Globus pallidus (tissue), 1 donor: ENCODE results near the gene FPR2.
"Not testable (repeated sequence)": the region's sequence is repeated elsewhere in the genome, so short reads cannot be mapped to it uniquely, and the experiment has no call there.

Source experiments
- DNase-seq: peaks from one replicate; pipeline ENCODE4 v3.0.0-alpha.2; 2015; ENCODE audit warnings: low spot score

Gene FPR2

DNA sequence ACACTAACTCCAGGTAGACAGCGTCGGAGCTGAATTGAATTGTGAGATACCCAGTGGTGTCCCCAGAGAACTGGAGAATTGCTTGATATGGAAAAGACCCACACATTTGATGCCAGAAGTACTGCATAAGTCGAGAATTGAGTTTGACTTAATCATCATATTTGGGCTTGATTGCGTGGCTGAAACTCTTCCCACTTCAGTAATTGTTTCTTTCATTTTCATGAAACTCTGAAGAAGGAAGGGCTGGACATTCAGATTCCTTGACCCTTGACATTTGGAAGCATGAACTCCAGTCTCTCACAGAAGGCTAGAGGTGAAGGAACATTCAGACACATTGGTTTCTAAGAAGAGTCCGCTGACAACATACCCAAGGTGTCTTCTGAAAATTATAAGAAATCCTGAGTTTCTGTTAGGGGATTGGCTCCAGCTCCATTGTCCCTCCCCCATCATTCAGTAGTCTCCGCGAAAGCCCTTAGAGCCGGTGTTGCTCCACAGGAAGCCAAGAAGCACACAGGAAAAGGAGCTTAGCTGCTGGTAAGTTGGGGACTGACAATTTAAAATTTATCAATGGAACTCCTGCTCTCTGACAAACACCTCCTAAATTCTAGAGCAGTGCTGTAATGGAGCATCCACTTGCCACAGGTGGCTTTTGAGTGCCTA lies at the start of gene FPR2:
Gene FPR2 (plus strand): TSS at position 484 of the 660 bp plus-strand sequence. CDS start 7,479 bp downstream, outside the sequence.
- no peak for DNase-seq

DNA sequence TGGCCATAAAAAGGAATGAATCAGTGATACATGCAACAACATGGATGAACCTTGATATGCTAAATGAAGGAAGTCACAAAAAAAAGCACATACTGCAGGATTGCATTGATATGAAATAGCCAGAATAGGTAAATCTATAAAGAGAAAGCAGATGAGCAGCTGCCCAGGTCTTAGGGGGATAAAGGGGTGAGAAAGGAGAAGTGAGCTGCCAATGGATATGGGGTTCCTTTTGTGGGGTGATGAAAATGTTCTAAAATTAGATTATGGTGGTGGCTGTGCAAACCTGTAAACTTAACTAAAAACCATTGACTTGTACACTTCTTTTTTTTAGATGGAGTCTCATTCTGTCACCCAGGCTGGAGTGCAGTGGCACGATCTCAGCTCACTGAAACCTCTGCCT lies 49.3 kb upstream of the FPR2 start:
- no peak for DNase-seq

- DNase-seq = no peak
Observed at GRCh38 chr19:51712461-51713081, 48.4 kb upstream of the FPR2 start.

GRCh38 chr19:51713319-51714285 lies 47.4 kb upstream of the FPR2 start:
- DNase-seq = no peak

GRCh38 chr19:51714848-51715247 lies 46.1 kb upstream of the FPR2 start:
- no peak for DNase-seq

GRCh38 chr19:51715850-51716249 lies 45.1 kb upstream of the FPR2 start:
- no peak for DNase-seq

DNA sequence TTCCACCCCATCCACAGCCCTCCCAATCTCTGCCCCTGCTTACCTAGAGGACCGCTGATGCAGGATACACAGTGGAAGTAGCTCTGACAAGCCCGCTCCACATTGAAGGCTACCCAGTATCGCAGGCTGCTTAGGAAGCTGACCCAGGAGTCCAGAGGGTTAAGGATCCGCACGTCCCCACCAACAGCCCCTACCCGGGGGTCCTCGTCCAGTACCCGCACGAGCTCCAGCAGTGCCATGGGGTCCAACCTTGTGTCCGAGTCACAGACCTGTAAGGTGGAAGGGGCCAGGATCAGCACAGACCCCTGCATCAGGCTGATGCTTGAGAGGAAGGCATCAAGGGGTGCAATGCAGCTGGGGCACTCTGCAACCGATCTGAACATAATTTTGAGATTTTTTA lies 44.1 kb upstream of the FPR2 start:
- DNase-seq = no peak

DNA sequence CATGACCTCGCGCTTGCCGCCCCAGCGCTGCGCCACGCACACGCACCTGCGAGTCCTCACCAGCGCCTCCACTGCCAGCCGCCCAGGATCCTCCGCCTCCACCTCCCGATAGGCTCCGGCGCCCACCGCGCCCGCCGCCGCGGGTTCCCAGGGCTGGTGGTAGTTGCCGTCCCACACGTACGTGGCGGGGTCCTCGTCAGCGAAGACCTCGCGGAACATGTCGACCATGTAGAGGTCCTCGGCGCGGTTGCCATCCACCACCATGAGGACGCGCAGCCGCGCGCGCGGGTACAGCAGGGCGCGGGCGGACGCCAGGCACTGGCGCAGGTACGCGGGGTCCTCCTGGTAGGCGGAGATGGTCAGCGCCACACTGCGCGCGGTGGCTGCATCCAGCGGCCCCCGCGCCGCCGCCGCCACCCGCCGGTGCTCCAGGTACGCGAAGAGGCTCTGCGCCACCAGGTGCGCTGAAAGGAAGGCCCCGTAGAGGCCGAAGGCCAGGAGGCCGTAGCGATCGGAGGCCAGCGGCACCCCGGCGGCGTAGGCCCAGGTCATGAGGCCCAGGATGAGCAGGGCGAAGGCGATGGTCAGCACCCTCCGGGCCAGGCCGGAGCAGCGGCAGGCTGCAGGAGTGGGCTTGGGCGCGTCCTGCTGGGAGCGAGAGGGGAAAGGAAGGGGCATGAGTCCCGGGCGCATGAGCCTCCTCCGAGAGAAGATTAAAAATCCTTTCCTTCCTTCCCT lies 41.6 kb upstream of the FPR2 start:
- DNase-seq = no peak

- DNase-seq = no peak
Observed at GRCh38 chr19:51721905-51722304, 39.1 kb upstream of the FPR2 start.

DNA sequence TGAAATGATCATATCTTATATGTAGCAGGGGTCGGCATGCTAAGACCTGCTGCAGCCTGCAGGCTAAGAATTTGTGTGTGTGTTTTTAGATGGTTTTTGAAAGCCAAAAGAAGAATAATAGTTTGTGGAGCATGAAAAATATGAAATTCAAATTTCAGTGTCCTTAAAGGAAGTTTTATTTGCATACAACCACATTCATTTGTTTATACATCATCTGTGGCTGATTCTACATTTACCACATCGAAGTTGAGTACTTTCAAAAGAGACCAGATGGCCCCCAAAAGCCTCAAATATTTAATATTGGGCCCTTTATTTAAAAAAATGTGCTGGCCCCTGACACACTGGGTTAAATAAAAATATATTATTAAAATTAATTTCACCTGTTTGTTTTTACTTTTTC lies 38.5 kb upstream of the FPR2 start:
- no peak for DNase-seq

DNA sequence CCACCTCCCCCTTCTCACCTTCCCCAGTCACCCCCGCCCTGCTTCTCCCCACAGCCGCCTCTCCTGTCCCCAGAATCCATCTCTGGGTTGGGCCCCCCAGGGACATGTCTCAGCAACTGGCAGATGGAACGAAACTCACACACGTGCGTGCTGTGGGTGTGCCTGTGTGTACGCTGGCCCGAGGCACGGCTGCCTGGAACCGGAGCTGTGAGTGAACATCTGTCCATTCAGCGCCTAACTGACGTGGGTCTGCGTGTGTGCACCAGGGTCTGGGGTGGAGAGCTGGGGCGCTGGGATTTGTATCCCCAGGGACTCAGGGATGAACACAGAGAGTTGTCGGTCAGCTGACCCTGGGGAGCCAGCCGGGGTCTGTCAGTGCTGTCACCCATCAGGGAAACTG lies 36.4 kb upstream of the FPR2 start:
- DNase-seq = peak; percentile 11

- DNase-seq = peak; percentile 94
Observed at GRCh38 chr19:51726049-51726448, 34.9 kb upstream of the FPR2 start.

DNA sequence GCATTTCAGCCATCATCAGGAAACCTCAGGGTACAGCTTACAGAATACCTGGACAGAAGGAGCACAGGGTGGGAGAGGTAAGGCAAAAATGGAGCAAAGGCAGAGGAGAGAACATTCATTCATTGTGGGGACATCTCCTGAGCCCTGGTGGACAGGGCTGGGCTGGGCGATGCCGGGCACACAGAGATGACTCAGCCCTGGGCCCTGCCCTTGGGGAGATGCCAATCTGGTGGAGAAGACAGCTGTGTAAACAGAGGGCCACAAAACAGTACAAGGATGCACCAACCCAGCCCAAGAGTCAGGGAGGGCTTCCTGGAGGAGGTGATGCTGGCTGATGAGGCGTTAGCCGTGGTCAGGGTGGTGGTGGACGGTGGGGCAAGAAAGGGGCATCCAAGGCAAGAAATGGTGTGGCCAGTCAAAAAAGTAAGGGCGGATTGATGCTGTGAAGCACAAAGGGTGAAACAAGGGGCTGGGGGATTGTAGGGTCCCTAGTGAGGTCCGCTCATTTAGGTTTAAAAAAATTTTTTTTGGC lies 33.6 kb upstream of the FPR2 start:
- no peak for DNase-seq

DNA sequence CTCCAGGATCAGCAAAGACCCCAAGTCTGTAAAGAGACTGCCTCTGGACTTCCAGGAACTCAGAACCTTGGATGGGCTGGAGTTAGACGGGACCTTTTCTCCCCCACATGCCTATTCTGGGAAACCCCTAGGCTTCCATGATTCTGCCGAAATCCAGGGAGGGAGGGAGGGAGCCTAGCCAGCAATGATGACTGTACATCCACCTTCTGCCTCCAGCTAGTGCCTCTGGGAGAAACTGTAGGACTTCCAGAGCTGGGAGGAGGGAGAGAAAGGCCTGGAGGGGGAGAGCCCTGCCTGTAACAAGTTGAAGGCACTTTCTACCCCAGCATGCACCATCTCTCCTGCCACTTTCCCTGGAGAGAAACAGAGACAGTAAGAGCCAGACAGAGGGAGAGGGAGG lies 31.2 kb upstream of the FPR2 start:
- DNase-seq = no peak

DNA sequence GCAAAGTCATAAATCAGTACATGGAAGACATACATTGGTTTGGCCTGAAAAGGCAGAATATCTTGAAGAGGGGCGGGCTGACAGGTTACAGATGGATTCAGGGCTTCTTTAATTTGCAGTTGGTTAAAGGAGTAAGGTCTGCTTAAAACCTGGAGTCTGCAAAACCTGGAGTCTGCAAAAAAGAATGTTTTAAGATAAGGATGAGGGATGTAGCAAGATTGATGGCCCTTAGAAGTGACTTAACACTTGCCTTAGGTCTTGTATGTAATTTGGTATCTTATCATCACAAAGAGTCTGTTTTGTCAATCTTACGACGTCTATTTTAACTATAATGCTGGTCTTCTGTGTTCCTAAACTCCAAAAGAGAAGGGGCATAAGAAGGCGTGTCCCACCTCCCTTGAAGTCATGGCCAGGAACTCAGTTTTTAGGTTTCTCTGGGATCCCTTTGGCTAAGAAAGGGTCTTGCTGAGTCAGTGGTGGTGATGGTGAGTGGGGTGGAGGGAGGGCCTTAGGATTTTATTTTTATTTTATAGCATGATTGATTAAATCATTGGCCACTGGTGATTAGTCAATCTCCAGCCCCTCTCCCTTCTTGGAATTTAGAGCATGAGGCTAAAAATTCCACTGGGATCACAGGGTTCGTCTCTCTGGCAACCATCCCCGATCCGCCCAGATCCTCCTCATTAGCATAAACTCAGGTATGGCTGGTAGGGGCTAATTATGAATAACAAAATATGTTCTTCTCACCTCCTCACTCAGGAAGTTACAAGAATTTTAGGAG lies 27.0 kb upstream of the FPR2 start:
- DNase-seq = no peak

DNA sequence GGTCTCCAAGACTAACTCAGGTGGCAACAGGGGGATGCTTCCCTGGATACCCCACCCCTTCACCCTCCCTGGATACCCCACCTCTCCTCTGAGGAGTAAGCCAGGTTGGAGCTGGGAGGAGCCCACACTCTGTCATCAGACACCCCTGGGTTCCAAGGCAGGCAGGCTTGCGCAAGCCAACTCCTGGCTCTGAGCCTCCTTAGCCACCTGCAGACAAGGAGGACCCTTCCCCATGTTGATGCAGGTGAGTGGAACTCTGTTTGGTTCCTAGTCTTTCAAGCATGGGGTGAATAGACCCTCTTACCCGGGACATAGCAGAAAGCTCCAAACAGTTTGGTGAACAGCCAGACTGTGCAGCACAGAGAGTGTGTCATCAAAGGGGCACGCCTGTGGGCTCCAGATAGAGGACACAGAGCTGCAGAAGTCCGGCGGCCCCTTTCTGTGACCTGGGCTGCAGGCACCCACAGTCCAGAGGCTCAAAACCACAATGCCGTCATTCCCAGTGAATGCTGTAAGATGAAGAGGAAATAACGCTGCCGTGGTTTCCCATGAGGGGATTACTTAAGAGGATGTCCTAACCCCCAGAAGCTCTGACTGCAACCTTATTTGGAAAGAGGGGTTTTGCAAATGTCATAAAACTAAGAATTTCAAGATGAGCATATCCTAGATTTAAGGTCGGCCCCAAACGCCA lies 25.1 kb upstream of the FPR2 start:
- DNase-seq = no peak

- no peak for DNase-seq
Observed at GRCh38 chr19:51737389-51737788, 23.6 kb upstream of the FPR2 start.

GRCh38 chr19:51737924-51738323 lies 23.1 kb upstream of the FPR2 start:
- no peak for DNase-seq

GRCh38 chr19:51738523-51738922 lies 22.5 kb upstream of the FPR2 start:
- not testable (repeated sequence) for DNase-seq

DNA sequence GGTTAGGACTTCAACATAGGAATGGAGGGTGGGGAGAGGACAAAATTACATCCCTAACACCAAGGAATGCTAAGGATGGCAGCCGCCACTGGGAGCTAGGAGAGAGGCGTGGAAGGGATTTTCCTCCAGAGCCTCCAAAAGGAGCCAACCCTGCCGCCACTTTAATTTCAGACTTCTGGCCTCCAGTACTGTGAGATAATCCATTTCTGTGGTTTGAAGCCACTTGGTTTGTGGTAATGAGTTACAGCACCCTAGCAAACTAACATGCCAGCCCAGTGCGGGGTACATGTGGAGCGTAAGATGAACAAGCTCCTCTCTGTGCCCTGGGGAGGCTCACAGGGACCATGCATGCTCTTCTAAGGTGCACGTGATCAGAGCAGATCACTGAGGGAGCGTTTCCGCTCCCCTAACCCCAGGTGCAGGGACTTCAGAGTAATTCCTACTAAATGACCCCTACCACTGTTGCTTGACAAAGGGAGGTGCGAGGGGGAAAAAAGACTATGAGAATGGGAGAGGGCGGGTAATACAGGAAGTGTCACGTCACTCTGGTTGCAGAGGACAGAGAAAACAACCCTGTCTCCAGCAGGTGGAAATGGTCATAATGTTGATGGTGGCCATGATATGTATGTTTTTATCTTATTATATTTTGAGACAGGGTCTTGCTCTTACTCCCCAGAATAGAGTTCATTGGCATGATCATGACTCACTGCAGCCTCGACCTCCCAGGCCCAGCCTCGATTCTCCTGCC lies 21.3 kb upstream of the FPR2 start:
- no peak for DNase-seq
